ENCODE measurements around the gene MYO3B.

- TF ChIP-seq POLR2A (IDR thresholded peaks at IDR 0.05) = no peak
- no peak for TF ChIP-seq CTCF (IDR thresholded peaks at IDR 0.05)
Observed at GRCh38 chr2:170321526-170321925, 143.6 kb downstream of the MYO3B start.
